ENCODE measurements around the gene PLCD3.
"Not testable (repeated sequence)": the region's sequence is repeated elsewhere in the genome, so short reads cannot be mapped to it uniquely, and the experiment has no call there.

The PLCD3 gene

DNA sequence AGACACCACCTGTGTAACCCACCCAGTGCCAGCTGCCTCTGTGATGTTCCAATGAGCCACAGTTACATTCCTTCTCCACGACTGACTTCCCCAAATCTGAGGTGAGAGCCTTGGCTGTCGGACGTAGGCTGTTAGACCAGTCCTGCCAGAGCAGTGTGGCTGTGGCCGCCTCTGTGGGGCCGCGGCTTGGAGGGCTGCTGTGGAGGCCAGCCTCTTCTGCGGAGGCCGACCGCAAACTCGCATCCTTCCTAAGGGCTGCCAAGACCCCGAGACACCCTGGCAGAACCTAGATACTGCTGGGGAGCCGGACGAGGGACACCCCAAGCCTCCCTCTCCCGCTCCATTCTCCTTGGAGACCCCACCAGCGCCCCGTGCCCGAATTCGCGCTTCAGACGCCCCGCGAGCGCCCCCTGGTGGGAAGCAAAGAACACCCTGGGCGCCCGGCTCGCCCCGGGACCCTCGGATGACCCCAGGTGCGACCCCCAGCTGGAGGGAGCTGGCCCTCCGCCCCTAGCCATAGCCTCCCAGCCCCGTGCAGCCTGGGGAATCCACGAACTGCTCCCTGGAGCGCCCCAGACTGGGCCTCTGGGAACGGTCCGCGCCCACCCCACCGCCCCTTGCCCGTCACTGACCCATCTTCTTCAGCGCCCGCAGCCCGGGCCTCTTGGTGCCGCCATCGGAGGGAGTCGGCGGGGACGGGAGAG is 547 bp downstream of the PLCD3 start:
- peak; percentile 48 for DNase-seq

DNA sequence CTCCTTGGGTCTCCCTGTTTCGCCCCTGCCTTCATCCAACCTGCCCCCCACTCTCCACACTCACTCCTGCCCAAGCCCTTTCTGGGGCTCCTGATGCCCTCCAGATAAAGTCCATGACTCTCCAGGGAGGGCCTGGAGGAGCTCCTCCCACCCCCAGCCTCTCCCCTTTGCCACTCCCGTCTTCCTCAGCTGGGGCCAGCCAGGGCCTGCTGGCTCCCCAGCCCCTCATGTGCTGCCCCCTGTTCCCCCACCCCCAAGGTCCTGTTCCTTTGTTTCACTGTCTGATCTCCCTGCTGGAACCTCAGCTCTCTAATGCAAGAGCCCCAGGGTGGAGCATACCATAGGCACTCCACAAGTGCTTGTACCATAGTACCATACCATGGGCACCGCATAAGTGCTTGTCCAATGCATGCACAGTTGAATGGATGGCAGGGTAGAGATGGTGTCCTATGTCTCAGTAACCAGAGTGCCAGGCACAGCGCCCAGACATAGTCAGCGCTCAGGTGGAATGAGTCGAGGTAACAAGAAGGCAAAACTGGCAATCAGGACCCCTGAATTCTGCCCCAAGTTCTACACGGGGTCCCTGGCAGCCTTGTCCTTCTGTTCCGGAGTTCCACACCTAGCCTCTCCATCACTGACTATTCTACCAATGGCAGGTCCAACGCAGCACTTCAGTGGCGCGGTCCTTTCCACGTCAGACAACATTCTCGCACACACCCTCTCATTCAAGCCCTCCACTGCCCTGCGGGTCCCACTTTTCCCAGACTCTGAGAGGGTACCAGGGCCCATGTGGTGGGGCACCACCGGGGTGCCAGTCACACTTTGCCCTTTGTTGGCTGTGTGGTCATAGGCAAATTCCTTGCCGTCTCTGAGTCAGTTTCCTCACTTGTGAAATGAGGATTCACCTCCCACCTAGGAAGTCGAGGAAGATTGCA is 1.4 kb downstream of the PLCD3 start:
- no peak for DNase-seq

- DNase-seq, result no peak
Measured at GRCh38 chr17:45129940-45130680, 2.2 kb downstream of the PLCD3 start.

- DNase-seq, result no peak
Measured at GRCh38 chr17:45129426-45129939, 2.8 kb downstream of the PLCD3 start.

- no peak for DNase-seq
Measured at GRCh38 chr17:45128989-45129388, 3.3 kb downstream of the PLCD3 start.

DNA sequence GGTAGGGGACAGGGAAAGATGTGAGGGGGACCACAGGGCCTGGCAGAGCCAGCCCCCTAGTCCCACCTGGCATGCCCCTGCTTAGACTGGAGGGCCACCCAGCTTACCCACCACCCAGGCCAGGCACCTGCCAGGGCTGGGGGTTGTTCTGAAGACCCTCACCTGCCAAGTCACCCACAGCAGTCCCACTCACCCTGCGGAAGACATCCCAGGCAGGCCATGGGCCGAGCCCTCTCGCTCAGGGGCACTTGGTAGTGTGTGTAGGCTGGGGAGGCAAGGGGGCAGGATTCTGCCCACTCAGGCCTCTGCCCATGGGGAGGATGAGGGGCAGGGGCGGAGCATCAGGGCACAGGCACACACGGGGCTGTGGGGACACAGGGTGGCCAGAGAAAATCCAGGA is 4.0 kb downstream of the PLCD3 start:
- no peak for DNase-seq

GRCh38 chr17:45127548-45128300 is 4.6 kb downstream of the PLCD3 start:
- DNase-seq, result no peak

GRCh38 chr17:45127207-45127547 is 5.1 kb downstream of the PLCD3 start:
- DNase-seq, result no peak

DNA sequence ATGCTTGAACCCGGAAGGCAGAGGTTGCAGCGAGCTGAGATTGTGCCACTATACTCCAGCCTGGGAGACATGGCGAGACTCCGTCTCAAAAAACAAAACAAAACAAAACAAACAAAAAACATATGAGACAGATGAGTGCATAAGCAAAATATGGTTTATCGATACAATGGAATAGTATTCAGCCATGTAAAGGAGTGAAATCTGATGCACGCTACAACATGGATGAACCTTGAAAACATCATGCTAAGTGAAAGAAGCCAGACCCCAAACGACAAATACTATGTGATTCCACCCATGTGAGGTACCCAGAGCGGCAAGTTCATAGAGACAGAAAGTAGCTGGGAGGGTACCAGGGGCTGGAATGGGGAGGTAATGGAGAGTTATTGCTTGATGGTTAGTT is 6.8 kb downstream of the PLCD3 start:
- no peak for DNase-seq

GRCh38 chr17:45124797-45125122 is 7.6 kb downstream of the PLCD3 start:
- DNase-seq, result not testable (repeated sequence)

- no peak for DNase-seq
Measured at GRCh38 chr17:45123930-45124796, 8.2 kb downstream of the PLCD3 start.

DNA sequence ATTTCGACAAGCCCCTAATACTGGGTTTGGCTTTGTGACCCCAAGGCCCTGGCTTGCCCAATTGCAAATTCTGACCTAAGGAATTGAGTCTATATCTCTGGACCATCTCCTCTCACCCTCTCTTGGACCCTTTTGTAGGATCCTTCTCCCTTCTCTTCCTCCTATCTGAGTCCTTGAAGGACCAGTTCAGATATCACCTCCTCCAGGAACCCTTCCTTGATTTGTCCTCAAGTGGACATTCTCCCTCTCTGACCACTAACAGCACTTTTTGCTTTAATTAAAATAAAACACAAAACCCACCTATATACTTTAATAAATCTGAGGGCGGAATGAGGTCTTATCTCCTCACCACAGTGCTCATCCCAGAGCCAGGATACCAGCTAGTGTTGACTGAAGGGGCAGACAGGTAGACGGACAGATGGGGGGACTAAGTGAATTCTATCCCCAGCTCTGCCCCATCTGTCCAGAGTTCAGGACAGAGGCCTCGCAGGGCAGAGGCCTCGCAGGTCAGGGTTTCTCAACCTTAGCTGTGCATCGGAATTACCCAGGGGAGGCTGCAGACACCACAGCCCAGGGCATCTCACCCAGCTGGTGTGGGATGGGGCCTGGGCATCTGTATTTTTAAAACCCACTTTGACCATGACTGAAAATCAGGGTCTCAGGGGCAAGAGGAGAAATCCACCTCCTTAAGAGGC is 9.1 kb downstream of the PLCD3 start:
- DNase-seq, result no peak

DNA sequence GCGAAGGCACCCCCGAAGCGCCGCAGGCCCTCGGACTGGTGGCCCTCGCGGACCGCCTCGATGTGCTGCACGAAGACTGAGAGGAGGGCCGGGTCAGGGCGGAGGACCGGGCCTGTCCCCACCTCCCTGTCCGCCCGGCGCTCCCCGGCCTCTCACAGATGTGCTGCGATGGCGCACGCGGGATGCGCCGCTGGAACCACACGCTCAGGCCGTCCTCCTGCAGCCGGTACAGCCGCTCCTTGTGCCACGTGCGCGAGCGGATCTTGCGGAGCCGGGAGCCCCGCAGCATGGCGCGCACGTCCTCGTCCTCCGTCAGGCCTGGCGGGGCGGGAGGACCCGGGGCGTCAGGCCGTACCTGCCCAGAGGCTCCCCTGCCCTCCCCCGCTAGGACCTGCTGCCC is 11.3 kb downstream of the PLCD3 start:
- DNase-seq, result no peak

DNA sequence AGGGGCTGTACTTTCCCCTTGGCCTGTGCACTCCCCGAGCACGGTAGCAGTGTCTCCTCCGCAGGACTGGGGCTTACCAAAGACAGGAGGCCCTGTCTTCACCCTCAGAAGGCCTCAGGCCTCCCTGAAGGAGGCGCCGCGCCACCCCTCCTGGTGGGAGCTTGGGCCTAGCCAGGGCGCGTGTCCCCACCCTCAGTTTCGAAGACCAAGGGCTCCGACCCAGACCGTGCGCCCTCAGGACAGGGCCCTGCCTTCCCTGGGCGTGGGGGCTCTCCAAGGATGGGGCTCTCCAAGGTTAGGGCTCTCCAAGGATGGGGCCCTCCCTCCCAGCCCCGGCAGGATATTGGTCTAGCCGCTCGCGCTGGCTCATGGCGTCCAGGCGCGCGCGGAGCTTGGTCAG is 11.8 kb downstream of the PLCD3 start:
- DNase-seq, result no peak

GRCh38 chr17:45119964-45120363 is 12.4 kb downstream of the PLCD3 start:
- no peak for DNase-seq

DNA sequence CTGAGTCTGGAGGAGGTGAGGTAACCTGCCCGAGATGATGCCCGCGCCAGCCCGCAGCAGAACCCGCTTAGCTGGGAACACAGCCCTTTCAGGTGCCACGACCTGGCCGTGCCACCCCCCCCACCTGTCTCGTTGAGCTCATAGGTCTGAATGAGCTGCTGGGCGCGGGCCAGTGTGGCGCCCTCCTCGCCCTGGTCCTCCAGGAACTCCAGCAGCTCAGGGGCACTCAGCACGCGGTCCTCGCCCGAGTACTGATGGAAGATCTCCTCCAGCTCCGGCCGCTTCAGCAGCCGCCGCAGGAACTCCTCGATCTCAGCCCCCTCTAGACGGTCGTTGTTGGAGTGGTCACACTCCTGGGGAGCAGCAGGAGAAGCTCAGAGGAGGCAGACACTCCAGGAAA is 13.6 kb downstream of the PLCD3 start:
- DNase-seq, result no peak

DNA sequence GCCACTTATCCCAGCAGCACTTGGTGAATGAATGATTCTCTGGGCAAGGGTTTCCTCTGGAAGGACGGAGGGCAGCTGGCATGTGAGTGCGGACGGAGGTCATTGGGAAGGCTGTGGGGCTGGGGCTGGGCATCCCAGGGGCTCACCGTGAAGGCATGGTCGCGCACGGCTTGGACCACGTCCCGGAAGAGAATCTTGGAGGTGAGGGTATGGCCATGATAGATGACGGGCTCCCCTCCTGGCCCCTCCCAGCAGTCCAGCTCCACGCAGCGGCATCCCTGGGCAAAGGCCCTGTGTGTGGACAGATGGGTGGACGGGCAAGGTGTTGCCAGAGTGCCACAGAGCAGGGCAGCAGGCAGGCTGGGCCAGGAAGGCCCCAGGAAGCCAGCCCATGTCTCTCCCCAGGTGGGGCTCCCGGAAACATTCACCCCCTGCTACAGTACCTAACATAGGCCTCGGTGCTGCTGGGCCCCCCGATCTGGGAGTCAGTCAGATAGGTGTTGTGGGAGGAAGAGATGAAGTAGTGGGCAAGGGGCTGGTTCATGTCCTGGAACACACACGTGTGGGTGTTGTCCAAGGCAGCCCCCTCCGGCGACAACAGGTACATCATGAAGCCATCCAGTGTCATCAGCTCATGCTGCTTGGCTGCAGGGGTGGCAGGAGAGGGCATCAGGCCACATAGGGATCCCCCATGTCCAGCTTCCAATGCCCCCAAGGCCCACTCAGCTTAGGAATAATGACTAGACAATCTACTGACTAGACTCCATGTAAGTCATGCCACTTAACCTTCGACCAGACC is 14.3 kb downstream of the PLCD3 start:
- no peak for DNase-seq

GRCh38 chr17:45117334-45117733 is 15.0 kb downstream of the PLCD3 start:
- DNase-seq, result no peak

- no peak for DNase-seq
Measured at GRCh38 chr17:45116434-45117016, 15.8 kb downstream of the PLCD3 start.

- DNase-seq, result no peak
Measured at GRCh38 chr17:45115871-45116270, 16.4 kb downstream of the PLCD3 start.
